Nucleus accumbens (tissue), 56 donors: ENCODE data around the gene DTX3L.

Experiments
- DNase-seq, 56 donors: peaks; one replicate each; lab custom pipeline; 2025; lab: John Stamatoyannopoulos, UW

The DTX3L gene

GRCh38 chr3:122564155-122564912 lies at the start of gene DTX3L, which contains the start of gene PARP9:
Gene DTX3L, plus strand, starts transcription at chr3:122564338. Its CDS starts 89 bp downstream, at chr3:122564427.
Gene PARP9, minus strand, starts transcription at chr3:122564300. Its CDS starts 4,680 bp downstream, at chr3:122559620.
- DNase-seq = peak in 52 of 56 donors; percentile 16 to 71 (median 48)

GRCh38 chr3:122515020-122515468 lies 49.1 kb upstream of the DTX3L start:
- no peak for DNase-seq

DNA sequence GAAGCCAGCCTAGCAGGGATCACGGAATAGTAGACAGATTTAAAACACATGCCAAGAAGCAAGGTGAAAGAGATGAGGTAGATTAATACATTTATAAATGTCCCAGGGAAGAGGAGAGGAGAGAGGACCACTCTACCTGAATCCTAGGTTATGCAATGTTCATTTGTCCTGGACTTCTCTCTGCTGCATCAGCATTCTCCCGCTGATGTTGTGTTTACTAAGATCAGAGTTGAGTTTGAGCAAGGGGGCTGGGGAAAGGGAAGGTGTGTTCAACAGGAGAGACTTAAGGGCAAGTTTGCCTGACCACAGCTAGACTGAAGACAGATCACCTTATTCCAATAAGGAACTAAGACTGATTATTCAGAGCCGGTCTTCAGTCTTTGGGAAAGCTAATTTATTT lies 48.3 kb upstream of the DTX3L start:
- no peak for DNase-seq

DNA sequence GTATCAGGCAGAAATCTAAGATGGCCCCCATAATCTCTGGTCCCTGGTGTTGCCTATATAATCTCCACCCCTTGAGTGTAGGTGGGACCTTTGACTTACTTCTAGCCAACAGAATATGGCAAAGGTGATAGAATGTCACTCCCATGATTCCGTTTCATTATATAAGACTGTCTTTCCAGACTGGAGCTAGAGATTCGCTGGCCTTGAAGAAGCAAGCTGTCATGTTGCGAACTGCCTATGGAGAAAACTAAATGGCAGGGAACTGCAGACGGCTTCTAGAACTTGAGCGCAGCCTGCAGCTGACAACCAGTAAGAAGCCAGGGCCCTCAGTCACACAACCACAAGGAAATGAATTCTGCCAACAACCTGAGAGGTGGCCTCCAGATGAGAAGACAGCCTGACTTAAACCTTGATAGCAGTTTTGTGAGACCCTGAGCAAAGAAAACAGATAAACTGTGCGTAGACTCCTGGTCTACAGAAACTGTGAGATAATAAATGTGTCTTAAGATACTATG lies 47.2 kb upstream of the DTX3L start:
- DNase-seq = no peak

DNA sequence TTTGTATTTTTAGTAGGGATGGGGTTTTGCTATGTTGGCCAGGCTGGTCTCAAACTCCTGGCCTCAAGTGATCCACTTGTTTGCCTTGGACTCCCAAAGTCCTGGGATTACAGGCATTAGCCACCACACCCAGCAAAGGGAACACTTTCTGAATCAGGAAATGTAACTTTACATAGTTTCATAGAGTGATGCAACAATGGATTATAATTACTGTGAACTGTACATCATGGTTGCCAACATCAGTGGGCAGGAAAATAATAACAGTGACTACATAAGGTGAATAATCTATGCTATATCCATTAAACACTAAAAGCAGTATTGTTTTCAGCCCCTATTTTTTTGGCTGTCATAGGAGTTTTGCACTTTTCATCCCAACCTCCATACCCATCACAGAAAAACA lies 44.4 kb upstream of the DTX3L start:
- DNase-seq = no peak

DNA sequence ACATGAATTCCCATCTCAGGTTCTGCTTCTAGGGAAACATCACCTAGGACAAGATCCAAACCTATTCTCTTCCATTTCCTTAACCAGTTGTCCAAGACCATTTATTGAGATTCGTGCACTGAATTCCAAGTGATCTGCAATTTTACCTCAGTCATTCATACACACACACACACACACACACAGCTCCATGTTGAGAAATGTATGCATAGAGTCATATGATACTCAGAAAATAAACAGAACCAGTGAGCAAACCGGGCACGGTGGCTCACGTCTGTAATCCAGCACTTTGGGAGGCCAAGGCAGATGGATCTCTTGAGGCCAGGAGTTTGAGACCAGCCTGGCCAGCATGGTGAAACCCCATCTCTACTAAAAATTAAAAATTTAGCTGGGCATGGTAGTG lies 43.3 kb upstream of the DTX3L start:
- no peak for DNase-seq

GRCh38 chr3:122523317-122523716 lies 40.8 kb upstream of the DTX3L start:
- DNase-seq = no peak

GRCh38 chr3:122530164-122530563 lies 34.0 kb upstream of the DTX3L start:
- DNase-seq = no peak

DNA sequence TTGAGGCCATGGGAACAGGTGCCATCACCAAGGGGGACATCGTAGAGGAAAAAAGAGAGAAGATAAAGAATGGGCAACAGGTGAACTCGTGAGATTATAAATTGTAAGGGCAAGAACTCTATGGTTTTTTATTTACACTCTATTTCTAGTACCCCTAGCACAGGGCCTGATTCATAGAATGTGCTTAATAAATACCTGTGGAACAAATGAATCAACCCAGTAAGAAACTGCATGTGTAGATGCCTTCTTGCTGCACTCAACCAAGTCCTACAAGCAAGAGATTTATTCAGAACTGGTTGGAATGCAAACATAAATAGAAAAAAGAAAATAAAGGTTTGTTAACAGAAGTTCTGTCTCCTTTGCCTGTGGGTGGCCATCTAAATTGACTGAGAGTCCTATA lies 30.7 kb upstream of the DTX3L start:
- DNase-seq = no peak

- DNase-seq = no peak
Measured at GRCh38 chr3:122533931-122534334, 30.2 kb upstream of the DTX3L start.

DNA sequence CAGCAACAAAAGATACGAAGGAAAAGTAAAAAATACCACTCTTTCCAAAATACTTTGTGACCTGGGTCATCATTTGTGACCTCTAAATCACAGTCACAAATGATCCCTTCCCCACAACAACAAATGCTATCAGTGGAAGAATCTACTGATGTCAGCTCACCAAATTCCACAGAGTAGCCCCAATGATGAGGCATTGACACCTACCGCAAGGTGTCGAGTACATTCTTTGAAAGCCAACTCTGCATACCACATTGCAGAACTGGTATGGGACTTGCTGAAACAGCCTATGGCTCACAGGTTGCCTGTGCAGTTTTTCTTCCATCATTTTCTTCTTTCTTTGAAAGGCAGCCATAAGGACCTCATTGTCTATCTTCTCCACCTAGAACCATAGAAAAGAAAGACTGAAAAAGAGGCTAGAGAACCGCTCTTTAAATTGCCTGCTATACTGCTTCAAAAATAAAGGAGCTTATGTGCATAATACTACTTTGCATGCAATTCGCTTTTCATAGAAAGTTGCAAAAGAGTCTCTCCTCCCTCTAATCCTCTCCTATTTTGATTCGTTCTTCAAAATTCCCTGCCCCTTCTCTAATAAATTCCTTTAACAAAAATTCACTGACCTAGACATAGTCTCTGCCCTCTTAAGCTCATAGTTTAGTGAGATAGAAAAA lies 28.0 kb upstream of the DTX3L start:
- DNase-seq = no peak

- DNase-seq = no peak
Measured at GRCh38 chr3:122536632-122537001, 27.5 kb upstream of the DTX3L start.

DNA sequence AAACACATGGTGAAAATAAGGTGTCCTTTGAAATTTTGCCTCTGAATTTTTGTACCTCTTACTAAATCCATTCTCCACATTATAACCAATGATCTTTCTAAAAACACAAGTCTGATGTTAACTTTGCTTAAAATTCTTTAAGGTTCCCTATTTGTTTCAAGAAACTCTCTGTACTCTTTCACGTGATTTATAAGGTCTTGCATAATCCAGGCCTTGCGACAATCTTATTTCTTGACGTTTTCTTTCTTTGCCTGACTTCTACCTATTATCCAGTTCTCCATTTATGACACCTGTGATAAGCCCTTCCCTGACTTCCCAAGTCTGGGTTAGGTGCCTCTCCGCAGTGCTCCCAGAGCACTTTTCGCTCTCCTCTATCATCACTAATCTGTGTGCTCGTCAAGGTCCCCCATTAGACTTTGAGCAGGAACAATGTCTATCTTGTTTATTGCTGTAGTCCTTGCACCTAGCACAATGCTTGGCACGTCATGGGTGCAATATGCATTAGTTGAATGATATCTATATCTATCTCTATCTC lies 25.1 kb upstream of the DTX3L start:
- DNase-seq = no peak

DNA sequence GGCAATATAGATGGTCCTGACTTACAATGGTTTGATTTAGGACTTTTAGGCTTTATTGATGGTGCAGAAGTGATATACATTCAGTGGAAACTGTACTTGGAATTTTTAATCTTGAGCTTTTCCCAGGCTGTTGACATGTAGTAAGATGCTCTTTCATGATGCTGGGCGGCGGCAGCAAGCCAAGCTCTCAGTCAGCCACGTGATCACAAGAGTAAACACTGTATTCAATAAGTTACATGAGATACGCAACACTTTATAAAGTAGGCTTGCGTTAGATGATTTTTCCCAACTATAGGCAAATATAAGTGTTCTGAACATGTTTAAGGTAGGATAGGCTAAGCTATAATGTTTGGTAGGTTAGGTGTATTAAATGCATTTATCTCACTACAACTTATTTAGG lies 18.0 kb upstream of the DTX3L start:
- no peak for DNase-seq

- DNase-seq = no peak
Measured at GRCh38 chr3:122548076-122548475, 16.1 kb upstream of the DTX3L start.

GRCh38 chr3:122548619-122549018 lies 15.5 kb upstream of the DTX3L start:
- DNase-seq = no peak

GRCh38 chr3:122553171-122553570 lies 11.0 kb upstream of the DTX3L start:
- DNase-seq = no peak

- DNase-seq = no peak
Measured at GRCh38 chr3:122555275-122556071, 8.7 kb upstream of the DTX3L start.

DNA sequence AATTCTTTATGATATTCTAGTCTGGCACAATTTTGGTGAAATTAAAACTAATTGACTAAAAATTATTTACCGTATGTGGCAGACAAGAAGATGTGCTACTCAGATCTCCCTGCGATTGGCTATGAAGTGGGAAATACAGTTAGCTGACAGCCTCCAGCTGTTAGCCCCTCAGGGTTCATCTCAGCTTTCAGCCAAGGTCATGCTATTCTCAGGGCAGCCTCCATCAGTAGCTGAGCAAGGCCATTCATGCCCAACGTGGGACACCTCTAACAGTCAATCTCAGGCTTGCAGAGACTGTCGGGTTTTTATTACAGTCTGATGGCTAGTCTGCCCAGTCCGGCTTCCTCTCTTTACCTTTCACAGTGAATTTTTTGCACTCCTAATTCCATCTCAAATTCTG lies 6.8 kb upstream of the DTX3L start:
- no peak for DNase-seq

DNA sequence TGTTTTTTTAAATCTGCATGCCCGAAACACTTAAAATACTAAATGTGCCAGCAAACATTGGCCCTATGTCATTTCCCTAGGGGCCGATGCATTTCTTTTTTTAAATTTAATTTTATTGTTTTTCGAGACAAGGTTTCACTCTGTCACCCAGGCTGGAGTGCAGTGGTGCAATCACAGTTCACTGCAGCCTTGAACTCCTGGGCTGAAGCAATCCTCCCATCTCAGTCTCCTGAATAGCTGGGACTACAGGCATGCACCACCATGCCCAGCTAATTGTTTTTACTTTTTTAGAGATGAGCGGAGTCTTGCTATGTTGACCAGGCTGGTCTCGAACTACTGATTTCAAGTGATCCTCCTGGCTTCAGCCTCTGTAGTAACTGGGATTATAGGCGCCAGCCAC lies 5.5 kb upstream of the DTX3L start:
- DNase-seq = no peak

DNA sequence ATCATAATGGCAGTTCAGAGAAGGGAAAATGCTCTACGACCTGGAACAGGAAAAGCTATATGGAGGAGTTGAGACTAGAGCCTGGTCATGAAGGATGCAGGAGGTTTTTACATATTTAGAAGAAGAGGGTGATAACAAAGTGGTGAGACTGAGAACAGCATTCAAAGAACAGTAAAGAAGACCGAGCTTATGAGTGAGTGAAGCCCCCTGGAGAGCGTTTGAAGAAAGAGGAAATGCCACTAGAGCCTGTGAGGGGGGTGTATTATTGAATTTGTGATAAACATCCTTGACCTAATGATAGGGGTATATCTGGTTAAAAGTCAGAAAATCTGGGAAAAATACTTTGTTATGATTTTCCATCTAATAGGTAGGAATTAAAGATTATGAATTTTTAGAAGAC lies 4.2 kb upstream of the DTX3L start:
- no peak for DNase-seq
